ENCODE data around the gene KRTAP19-8.

The KRTAP19-8 gene, protein sequence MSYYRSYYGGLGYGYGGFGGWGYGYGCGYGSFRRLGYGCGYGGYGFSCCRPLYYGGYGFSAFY

GRCh38 chr21:31038376-31038775 is at the start of gene KRTAP19-8:
TSS of gene KRTAP19-8 (minus strand) at chr21:31038476. CDS start at chr21:31038443, 33 bp downstream.
- no peak for DNase-seq (ENCODE audit: low read depth)

DNA sequence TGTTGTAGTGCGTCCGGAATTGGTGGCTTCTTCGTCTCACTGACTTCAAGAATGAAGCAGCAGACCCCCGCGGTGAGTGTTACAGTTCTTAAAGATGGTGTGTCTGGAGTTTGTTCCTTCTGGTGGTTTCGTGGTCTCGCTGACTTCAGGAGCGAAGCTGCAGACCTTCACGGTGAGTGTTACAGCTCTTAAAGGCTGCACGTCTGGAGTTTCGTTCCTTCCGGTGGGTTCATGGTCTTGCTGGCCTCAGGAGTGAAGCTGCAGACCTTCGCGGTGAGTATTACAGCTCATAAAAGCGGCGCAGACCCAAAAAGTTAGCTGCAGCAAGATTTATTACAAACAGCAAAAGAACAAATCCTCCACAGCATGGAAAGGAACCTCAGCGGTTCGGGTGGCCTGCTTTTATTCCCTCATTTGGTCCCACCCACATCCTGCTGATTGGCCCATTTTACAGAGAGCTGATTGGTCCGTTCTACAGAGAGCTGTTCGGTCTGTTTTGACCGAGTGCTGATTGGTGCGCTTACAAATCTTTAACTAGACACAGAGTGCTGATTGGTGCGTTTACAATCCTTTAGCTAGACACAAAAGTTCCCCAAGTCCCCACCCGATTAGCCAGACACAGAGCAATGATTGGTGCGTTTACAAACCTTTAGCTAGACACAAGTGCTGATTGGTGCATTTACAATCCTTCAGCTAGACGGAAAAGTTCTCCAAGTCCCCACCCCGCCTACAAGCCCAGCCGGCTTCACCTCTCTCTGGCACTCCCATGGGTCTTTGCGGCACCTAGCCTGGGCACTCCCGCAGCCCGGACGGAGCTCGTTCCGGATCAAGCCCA is 49.6 kb upstream of the KRTAP19-8 start:
- no peak for DNase-seq (ENCODE audit: low read depth)

DNA sequence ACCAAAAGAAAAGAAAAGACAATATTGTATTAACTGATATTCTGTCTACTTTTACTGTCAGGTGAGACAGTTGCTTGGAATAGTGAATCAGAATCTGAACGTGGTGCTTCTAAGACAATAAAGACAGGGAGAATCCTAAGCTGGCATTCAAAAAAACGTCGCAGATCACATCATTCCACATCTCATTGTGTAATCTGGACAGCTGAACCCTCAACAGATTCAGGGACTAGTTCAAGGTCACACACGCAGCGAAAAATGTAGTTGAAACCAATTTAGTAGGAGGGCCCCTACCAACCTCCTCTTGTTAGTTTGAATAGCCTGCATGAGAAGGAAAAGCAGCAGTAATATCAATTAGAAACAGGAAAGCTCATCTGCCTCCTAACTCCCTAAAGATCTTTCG is 46.4 kb upstream of the KRTAP19-8 start:
- DNase-seq (ENCODE audit: low read depth) = no peak

DNA sequence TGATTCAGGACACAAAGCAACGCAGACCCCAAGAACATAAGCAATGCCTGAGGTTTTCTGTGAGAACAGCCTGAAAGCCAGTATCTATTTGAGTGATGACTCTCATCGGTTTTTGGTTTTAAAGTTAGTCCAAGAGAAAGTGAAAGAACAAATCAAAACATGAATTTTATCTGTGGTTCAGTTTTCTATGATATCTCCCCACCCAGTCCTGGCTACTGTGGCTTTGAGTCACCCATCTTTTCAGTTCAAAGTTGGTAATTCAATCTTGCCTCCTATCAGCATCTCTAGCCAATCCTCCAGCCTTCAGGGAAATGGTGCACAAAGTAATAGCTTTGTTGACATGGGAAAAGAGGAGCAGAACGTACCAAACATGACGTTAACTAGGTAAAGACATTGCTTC is 40.5 kb upstream of the KRTAP19-8 start:
- no peak for DNase-seq (ENCODE audit: low read depth)

DNA sequence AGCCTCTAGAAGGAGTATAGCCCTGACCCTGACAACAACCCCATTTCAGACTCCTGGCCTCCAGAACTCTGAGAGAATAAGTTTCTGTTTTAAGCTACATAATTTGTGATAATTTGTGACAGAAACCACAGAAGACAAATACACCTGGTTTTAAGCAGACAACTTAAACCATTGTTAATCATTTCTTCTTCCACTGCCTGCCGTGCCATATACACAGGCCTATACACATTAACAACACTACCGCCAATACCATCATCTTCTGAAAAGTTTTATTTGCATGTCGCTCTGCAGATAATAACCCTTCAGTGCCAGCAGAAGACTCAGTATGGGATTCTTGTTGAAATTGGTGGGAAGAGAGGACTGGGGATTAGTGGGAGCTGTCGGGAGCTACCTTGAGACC is 39.9 kb upstream of the KRTAP19-8 start:
- no peak for DNase-seq (ENCODE audit: low read depth)

DNA sequence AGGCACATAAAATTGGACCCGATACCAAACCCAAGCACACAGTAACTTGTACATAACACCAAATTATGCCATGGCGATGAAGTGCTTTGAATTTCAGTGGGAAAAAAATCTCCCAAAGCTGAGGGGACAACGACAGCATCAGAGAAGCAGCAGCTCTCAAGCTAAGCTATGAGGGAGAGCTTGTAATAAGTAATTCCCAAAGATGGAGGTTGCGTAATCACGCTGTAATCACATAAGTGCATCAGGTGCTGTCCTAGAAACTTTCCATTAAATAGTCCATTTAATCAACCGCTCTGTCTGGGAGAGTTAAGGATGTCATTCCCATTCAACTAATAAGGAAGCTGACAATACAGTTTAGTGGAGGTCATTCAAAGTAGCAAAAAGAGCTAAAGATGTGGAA is 37.6 kb upstream of the KRTAP19-8 start:
- no peak for DNase-seq (ENCODE audit: low read depth)

DNA sequence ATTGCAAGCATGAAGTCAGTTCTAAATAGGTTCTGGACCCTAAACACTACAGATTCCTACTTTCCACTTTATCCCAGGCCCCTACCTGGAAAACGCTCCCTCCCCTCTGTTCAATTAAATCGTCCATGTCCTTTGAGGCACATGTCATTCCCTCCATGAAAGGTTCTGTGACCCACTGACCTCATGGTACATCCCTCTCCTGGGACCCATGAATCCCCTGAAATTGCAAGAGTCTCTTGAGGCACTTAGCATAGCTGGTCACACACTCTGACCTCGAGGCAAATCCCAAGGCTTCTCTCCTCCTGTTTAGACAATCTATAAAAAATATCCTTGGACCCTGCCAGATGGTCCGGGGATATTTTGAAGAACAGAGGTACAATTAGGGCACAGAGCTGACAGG is 34.3 kb upstream of the KRTAP19-8 start:
- DNase-seq (ENCODE audit: low read depth) = no peak

DNA sequence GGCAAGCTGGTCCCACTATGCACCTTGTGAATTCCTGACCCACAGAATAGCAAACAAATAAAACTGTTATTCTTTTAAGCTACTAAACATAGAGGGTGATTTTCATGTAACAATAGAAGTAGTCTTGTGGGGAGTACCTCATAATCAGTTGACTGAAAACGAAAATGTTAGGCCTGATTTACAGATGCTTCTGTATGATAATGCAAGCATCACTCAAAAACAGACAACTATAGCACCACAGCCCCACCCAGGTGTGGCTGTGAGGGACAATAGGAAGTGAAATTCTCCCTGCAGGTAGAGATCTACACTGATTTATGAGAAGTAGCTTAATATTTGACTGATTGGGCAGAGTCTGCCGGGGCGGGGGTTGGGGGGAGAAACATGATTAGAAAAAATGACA is 26.5 kb upstream of the KRTAP19-8 start:
- no peak for DNase-seq (ENCODE audit: low read depth)

DNA sequence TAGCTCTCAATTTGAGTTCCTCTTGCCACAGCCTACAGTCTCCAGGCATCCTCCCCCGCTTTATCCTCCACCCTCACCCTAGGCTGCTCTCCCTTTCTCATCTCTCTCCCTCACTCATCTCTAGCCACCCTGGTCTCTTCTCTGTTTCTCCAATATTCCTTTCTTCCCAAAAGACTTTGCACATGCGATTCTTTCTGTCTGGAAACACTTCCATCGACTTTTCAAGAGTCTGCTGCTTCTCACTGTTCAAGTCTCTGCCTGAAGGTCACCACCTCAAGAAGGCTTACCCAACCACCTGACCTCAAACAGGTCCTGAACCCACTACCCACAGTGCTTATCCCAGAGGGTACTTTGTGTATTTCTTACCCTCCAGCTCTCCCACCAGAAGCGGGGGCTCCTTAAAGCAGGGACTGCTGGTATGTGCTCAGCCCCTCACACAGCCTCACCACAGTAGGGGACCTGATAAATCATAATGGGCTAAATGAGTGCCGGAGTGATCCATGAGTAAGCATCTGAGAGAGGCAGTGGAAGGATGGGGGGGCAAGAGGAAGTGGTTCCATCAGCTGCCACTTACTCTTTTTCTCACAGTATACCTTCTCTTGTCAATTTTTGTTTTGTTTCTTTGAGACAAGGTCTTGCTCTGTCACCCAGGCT is 14.3 kb upstream of the KRTAP19-8 start:
- DNase-seq (ENCODE audit: low read depth) = no peak

GRCh38 chr21:31050577-31051157 is 12.4 kb upstream of the KRTAP19-8 start:
- DNase-seq (ENCODE audit: low read depth) = no peak

DNA sequence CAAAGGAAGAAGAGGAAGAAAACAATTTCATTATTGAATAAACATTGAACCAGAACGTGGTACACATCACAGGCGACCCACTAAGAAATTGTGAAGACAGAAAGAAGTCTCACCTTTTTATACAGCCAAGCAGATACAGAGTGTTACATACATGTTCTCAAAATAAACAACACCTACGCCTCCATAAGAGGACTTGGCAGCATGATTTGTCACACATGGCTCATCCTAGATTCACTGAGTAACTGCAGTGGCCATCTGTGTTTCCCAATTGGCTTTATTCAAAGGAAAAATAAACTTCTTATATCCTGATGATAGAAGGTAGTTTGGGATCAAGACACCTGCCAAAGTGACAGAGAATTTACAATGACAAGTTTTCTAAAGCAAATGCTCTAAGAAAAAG is 7.6 kb upstream of the KRTAP19-8 start:
- DNase-seq (ENCODE audit: low read depth) = no peak

GRCh38 chr21:31043471-31043870 is 5.2 kb upstream of the KRTAP19-8 start:
- no peak for DNase-seq (ENCODE audit: low read depth)

GRCh38 chr21:31042080-31042464 is 3.8 kb upstream of the KRTAP19-8 start:
- DNase-seq (ENCODE audit: low read depth) = no peak

- DNase-seq (ENCODE audit: low read depth) = no peak
Observed at GRCh38 chr21:31041295-31042079, 3.2 kb upstream of the KRTAP19-8 start.

DNA sequence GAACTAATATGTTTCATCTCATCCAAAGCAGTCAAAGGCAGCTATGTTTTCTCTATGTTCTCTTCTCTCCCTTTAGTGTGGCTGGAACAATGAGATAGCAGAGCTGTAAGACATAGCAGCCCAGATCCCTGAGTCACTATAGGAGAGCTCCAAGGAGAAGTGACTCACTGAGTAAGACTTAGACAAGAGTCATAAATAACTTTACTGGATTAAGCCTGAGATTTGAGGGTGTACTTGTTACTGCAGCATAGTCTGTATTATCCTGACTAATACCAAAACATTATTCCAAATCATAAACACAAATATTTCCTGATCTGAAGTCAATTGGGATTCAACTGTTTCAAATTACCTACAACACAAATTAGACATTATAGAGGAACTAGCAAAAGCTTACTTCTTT is 3.9 kb downstream of the KRTAP19-8 start:
- DNase-seq (ENCODE audit: low read depth) = no peak

- DNase-seq (ENCODE audit: low read depth) = no peak
Observed at GRCh38 chr21:31030367-31031106, 7.7 kb downstream of the KRTAP19-8 start.

DNA sequence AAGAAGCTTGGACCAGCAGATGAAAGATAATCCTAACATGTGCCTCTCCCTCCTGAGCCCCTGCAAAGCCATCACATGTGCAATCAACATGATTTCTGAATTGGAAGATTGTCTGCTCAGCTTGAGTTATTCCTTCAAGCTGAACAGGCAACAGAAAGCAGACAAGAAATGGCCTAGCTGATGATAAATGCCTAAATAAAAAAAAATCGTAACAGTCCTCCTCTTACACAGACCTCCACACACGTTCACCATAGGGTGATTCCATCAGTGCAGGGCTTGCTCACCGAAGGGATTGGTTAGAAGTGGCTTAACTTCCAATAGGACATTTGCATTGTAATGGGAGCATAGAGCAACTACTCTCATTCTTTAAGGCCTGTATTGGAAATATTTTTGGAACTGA is 14.6 kb downstream of the KRTAP19-8 start:
- no peak for DNase-seq (ENCODE audit: low read depth)

- no peak for DNase-seq (ENCODE audit: low read depth)
Observed at GRCh38 chr21:31022306-31022705, 16.0 kb downstream of the KRTAP19-8 start.

DNA sequence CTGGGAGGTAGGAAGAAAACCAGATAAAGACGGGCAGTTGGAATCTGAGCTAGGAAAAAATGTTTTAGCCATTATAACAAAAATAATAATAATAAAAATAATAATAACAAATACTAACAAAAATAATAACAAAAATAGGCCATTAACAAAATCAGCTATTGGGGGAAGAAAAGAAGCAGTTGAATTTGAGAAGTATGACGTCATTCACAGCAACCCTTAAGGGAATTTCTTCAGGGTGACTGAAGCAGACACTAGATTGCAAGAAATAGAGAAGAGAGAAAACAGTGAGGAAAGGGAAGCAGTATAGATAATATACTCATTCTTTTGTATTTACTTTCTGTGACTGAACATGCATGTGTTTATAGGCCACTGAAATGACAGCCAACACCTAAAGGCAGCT is 20.0 kb downstream of the KRTAP19-8 start:
- no peak for DNase-seq (ENCODE audit: low read depth)

DNA sequence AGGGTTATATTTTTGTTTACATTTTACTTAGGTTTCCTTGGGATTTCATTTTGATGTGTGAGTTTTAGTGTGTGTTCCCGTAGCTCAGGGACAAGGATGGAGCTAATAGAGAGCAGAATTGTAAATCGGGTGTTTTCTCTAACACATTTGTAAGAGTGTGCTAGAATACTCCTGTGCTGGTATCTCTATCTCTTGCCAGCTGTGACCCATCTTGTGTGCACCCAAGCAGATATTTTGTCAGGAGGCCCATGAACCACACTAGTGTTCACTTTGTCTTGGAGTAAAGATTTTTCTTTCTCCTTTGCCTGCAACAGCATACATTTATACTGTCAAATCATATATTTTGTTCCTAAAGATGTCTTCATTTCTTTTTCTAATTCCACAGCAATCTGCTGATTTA is 23.4 kb downstream of the KRTAP19-8 start:
- DNase-seq (ENCODE audit: low read depth) = no peak

All from activated T-cell treated with anti-CD3 and anti-CD28 coated beads for 24 hours (primary cell).